OCI-LY7 (cell line): ENCODE data around the gene FASTKD2.

ENCODE experiments used
- CTCF ChIP-seq: fragments of 200-600 bp; sonication (generic); conservative IDR thresholded peaks from 2 replicates; pipeline ENCODE4 v1.5.1; 2014; ENCODE audit warnings: mild to moderate bottlenecking, antibody characterized with exemption, low read length, moderate library complexity, mixed read lengths
- EZH2phosphoT487 ChIP-seq: fragments of 200-600 bp; sonication (generic); IDR thresholded peaks from 2 replicates; pipeline ENCODE4 v1.6.1; 2018; ENCODE audit warnings: low read depth, borderline replicate concordance, mild to moderate bottlenecking, mixed run types, antibody characterized with exemption, low read length, moderate library complexity, mixed read lengths

- TF ChIP-seq CTCF (no peak), EZH2phosphoT487 (no peak)
Observed at GRCh38 chr2:206765242-206766056, at the start of gene FASTKD2, which contains the start of gene MDH1B.
